Activated CD8-positive, alpha-beta memory T cell treated with anti-CD3 and anti-CD28 coated beads for 1 hour (primary cell): ENCODE measurements around the gene TPPP2.

Source experiments
- DNase-seq, 2 donors: peaks; one replicate each; pipeline ENCODE4 v3.0.0-alpha.2; 2020; ENCODE audit warnings: low read depth in 1 of 2; ENCODE audit errors: extremely low read depth in 1 of 2

TPPP2 gene

GRCh38 chr14:21056520-21057163, 26.6 kb downstream of the TPPP2 start:
- DNase-seq = no peak

DNA sequence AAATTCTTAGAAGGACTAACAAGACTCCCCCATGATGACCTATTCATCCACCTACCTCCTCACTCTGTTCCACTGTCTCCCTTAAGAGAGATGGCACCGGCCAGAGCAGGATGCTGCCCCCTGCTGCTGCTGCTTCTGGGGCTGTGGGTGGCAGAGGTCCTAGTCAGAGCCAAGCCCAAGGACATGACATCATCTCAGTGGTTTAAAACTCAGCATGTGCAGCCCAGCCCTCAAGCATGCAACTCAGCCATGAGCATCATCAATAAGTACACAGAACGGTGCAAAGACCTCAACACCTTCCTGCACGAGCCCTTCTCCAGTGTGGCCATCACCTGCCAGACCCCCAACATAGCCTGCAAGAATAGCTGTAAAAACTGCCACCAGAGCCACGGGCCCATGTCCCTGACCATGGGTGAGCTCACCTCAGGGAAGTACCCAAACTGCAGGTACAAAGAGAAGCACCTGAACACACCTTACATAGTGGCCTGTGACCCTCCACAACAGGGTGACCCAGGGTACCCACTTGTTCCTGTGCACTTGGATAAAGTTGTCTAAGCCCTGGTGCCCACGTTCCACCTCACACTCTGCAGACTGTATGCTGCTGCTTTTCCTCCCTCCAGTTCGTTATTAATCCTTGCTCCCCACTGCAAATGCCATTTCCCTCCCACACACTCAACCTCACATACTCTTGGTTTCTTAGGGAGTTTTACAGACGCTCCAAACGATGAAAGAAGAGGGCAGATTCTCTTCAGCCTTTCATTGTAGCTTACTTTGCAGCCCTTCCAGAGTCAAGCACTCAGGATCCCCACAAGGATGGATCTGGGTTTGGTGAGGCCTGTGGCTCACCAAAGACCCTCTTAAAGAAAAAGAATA, 28.0 kb downstream of the TPPP2 start, which contains the start of gene RNASE8:
Gene RNASE8, plus strand, starts transcription at position 20 of the 873 bp plus-strand sequence. Its CDS starts 71 bp downstream, at position 91.
- no peak for DNase-seq

DNA sequence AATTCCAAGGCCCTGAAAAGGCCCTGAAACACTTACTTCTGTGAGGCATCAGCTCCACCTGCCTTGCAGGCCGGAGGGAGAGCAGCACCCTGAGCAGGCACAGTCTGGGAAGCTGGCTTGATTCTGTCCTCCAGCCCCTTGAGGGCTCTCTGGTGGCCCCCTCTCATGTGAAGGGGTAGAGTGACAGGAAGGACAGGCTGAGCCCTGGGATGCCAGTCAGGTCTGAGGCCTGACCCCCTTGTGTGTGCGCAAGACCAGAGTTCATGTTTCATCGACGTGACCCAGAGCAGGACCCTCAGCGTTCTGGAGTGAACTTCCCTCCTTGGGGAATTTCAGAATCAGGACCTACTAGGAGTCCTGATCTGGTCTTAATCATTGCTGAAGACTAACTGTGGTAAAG, 28.9 kb downstream of the TPPP2 start:
- no peak for DNase-seq

DNA sequence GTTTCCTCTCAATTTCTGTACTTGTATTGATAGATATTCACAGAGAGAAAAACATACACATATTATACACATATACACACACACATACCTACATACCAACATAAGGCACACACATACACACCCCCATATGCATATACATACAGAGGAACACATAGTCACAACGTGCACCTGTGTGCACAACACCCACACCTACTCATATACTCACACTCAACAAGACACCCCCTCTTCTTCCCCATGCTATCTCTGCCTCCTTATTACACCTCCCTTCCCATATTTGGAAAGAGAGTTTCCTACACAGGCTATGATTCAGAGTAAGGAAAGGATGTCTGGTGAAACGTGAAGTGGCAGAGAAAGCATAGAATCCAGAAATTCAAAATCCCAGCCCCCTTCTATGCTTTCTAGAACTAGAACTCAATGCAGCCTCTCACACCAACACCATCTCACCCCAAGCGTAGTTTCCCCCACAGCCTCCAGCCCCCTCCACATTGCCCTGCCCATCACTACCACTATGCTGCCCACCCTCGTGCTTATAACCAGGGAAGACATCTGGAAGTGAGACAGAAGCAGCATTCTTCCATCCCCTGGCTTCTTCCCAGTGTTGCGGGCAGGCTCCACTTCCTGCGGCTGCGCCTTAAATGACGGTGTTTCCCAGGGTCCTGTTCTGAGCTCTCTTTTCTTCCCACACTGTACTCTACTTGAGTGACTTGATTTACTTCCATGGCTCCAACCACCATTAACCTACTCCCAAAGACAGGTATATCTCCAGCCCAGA, 30.0 kb downstream of the TPPP2 start:
- DNase-seq = no peak

DNA sequence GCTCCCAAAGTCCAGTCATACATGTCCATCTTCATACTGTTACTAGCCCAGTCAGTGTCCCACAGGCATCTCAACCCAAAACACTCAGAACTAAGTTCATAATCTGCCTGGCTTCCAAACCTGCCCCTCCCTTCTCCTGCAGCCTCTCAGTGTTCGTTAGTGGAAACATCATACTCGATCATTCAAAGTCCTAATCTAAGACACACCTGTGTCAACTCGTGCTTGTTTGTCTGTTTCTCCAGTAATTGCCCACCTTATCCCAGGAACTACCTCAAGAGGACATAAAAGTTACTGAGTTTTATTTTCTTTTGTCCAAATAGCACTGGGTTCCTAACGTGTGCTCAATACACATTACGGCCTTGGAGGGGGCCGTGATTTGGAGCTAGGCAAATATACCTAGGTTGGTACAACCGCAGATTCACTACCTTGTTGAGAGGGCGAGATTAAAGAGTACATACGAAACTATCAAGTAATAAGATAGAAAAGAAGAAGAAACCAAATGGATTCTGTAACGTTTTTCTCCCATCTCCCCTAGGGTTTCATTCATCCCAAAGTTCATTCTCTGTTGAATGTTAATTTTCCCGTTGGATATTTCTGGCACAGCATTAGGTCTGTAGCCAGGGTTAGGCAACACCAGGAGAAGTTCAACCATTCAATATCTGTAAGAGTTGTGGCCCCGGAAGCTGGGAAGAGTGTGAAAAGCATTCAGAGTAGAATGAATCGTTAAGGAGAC, 30.8 kb downstream of the TPPP2 start:
- DNase-seq = no peak

- DNase-seq = no peak
Observed at GRCh38 chr14:21061347-21061668, 31.3 kb downstream of the TPPP2 start.

DNA sequence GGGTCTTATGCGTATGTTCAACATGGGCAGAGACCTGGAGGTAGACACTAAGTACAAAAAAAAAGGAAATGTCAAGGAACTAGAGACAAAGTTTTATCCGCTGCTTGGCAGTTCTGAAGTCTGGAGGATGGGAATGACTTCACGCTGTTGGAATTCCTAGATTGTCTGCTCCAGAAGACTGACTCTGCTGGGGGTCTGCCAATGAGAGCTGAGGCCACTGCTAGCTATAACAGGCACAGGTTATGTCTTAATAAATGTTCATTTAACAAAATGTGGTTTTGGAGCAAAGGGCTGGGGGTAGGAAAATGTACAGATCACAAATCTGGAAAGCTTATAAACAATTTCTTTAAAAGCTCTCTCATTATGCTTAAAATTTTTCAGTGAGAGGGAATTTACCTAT, 33.5 kb downstream of the TPPP2 start:
- DNase-seq = no peak

GRCh38 chr14:21066882-21067502, 37.0 kb downstream of the TPPP2 start:
- DNase-seq = no peak

DNA sequence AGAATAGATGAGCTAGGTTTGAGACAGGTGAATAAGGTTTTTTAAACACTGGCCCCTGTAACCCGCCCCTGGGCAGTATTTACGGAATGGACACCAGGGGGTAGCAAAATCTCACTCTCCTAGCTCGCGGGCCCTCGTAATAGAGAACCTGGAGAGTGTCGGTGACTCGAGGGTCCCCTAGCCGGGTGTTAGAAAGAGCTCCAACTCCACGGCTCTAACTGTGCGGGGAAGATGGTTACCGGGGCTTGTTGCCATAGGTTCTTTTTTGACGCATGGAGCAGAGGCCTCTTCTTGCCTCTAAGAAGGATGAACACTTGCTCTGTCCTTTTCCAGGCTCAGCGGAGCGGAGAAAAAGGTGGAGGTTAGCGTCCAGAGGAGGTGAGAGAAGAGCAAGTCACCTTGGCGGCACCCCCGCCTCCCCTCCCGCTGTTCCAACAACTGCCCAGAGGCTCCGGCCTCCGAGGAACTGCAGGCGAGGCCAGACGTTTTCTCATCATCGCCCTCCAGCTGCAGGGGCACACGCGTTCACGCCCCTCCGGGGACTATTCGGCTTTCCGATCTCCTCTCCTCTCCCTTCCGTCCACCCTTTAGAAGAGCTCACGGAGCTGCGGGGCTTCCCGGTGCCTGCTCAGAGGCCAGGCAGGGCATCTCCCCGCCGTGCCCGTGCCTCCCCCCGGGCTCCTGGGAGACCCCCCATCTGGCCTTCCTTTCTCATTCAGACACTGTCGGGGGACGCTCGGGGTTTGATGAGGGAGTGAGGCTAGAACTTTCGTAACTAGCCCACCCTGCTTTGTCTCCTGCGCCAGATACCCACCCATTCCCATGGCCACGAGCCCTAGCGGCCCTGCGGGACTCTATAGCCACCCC, 38.7 kb downstream of the TPPP2 start:
- no peak for DNase-seq

GRCh38 chr14:21069388-21070082, 39.5 kb downstream of the TPPP2 start:
- no peak for DNase-seq

GRCh38 chr14:21070083-21070609, 40.1 kb downstream of the TPPP2 start, which contains the start of gene ARHGEF40:
Gene ARHGEF40 (plus strand): TSS chr14:21070304. CDS start chr14:21070397, 93 bp downstream.
- DNase-seq = no peak

DNA sequence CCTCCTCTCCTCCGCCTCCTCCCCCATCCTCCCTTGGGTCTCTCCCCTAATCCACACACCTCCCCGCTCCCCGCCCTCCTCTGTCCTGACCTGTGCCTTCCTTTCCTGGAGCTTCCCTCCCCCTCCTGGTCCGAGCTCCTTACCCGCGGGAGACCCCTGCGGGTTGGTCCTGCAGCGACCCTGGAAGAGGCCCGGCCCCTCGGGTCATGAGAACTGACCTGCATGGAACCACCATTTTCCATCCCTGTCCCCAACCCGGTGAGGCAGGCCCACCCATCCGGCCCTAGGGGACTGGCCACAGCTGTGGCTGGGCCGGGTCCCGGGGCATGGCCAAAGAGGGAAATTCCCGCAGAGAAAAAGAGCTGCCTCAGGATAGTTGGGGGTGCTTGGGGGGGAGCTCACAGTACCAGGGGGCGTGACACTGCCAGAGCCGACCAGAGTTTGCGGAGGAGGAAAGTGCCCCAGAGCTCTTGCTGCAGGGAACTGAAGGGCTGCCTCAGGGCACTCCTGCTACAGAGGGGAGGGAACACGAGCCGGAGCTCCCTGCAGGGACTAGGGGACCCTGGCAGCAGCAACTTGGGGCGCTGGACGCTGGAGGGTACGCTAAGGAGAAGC, 40.7 kb downstream of the TPPP2 start:
- no peak for DNase-seq

- no peak for DNase-seq
Observed at GRCh38 chr14:21071225-21072030, 41.4 kb downstream of the TPPP2 start.

DNA sequence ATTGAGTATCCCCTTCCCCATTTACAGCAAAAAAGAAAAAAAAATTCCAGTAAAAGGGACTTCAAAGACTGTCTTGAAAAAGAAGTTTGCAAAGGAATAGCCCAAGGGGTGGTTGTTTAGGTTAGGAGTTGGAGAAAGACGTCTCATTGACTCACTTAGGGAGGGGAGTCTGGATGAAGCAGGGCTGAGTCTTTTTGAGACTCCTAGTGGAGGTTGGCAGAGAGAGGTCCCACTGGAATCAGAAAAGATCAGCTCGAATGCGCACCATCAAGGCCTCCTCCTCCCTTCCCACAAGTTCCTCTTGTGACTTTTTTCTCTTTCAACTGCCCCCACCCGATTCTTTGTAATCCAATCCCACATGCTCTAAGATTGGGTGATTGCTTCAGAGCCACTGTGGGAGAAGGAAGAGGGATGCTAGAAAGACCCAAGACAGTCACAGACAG, 42.0 kb downstream of the TPPP2 start:
- no peak for DNase-seq

DNA sequence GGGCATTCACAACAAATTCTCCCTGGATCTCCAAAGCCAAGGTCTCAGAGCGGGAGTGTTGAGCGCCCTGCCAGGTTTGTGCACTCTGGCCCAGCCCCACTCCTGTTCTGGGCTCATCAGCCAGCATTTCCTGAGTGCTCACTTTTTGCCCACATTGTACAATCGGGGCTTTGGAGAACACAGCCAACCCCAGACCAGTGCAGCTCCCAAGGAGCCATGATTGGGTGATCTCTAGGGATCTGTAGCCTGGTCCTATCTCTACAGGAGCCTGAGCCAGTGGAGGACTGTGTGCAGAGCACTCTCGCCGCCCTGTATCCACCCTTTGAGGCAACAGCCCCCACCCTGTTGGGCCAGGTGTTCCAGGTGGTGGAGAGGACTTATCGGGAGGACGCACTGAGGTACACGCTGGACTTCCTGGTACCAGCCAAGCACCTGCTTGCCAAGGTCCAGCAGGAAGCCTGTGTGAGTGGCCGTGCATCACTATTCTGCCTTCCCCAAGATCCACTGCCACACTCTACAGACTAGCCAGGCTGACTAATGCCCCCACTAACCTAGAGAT, 42.8 kb downstream of the TPPP2 start:
- no peak for DNase-seq

DNA sequence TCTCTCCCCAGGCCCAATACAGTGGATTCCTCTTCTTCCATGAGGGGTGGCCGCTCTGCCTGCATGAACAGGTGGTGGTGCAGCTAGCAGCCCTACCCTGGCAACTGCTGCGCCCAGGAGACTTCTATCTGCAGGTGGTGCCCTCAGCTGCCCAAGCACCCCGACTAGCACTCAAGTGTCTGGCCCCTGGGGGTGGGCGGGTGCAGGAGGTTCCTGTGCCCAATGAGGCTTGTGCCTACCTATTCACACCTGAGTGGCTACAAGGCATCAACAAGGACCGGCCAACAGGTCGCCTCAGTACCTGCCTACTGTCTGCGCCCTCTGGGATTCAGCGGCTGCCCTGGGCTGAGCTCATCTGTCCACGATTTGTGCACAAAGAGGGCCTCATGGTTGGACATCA, 43.9 kb downstream of the TPPP2 start:
- no peak for DNase-seq
